Measurements from ENCODE around the gene PLCB2. TPM values are rescaled to one million over a fixed set of nuclear protein-coding genes. Genes with fewer than 3 reads are reported as not detected.

The PLCB2 gene
- total and polyA plus RNA-seq, 2 donors (not counting 3 experiments of a cell fraction or from before 2014, with no cell fraction given), result 1.5 to 1.6 TPM

DNA sequence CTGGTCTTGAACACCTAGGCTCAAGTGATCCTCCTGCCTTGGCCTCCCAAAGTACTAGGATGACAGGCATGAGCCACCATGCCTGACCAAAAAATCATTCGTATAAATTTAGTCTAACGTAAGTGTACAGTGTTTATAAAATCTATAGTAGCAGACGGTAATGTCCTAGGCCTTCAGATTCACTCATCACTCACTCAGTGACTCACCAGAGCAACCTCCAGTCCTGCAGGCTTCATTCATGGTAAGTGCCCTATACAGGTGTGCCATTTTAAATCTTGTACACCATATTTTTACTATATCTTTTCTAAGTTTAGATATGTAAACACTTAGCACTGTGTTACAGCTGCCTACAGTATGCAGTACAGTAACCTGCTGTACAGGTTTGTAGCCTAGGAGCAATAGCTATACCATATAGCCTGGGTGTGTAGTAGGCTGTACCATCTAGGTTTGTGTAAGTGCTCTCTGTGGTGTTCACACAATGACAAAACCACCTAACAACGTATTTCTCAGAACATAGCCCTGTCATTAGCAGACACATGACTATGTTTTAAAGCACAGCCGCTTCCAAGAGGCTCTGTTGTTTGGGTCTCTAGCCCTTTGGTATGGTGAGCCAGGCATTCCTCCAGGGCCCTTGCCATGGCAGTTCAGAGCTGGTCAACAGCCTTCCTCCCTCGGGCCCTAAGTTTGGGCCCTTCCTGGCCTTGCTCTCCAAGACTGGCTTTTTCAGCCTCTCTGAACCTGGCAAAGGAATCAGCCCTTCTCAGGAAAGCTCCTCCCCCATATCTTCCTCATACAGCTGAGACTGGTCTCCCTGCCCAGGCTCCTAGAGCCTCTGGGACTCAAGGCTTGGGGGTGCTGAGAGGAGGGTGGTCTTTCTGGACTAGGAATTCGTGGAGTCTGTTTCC, 34.9 kb upstream of the PLCB2 start:
- DNase-seq (ENCODE audit: low read depth, low spot score) (peak; percentile 15), FAIRE-seq (peak; percentile 53)
- Histone ChIP-seq H3K36me3 (ENCODE audit: control insufficient read depth in 2 of 2, extremely low read depth in 1 of 2, insufficient read depth in 2 of 2, low read length in 2 of 2) (no peaks in the 10 kb centered on the region), H3K9me1 (replicated peaks; ENCODE audit: control insufficient read depth, extremely low read depth, insufficient read depth, low read length) (no peaks in the 10 kb centered on the region), H3K79me2 (ENCODE audit: control insufficient read depth, insufficient read depth, low read length) (peaks cover 11% of the 10 kb centered on the region), H3K4me3 (replicated peaks in 1 of 3; ENCODE audit: insufficient read depth in 1 of 3, low read depth in 1 of 3, low read length in 3 of 3) (no peak overlapping the region), H3K4me1 (ENCODE audit: control insufficient read depth, extremely low read depth, insufficient read depth, low read length) (peaks cover 62% of the 10 kb centered on the region), H4K20me1 (replicated peaks; ENCODE audit: control insufficient read depth, extremely low read depth, insufficient read depth, low read length) (no peaks in the 10 kb centered on the region), H3K27me3 (ENCODE audit: control insufficient read depth in 2 of 2, insufficient read depth in 2 of 2, low read length in 2 of 2) (no peaks in the 10 kb centered on the region), H3K27ac (ENCODE audit: insufficient read depth, low read depth, low read length) (peak overlapping the region; percentile 96), H3K4me2 (ENCODE audit: insufficient read depth, low read length) (peak overlapping the region; percentile 50), H3K9ac (replicated peaks; ENCODE audit: extremely low read depth, insufficient read depth, low read length) (peak overlapping the region; percentile 58), H2AFZ (ENCODE audit: low read depth, low read length) (peak overlapping the region; percentile 6), H3K9me3 (replicated peaks; ENCODE audit: control insufficient read depth, insufficient read depth, low read length) (no peaks in the 10 kb centered on the region)
- no TSS peak for BruUV-seq (replicated peaks)
- ChIA-PET POLR2A (interaction anchor here (1.2 kb wide), 1 partner anchor 14 kb away, joined by 3 read pairs; no protein-coding TSS in a partner anchor), CTCF (interaction anchor here (0.6 to 9.1 kb wide), 14 partner anchors 9 to 125 kb away, joined by 3 to 287 read pairs (median 18); partner anchors contain the start of genes DISP2 and INAFM2)
- intact Hi-C loops (cut with micrococcal nuclease) (loop anchor here (1.0 kb wide), 3 partner anchors 21 to 80 kb away; no protein-coding TSS in a partner anchor), dilution Hi-C loops (cut with MboI; ENCODE audit: extremely low pct_ligation_motif_present, low sequenced_read_pairs) (no loop called here)
- no peak for TF ChIP-seq POLR2AphosphoS5 (IDR thresholded peaks at IDR 0.05; ENCODE audit: insufficient read depth, low read depth, low read length)
- no peak for TF ChIP-seq FOS (IDR thresholded peaks at IDR 0.05; ENCODE audit: borderline replicate concordance, insufficient read depth, low read length)
- no peak for TF ChIP-seq MYC (IDR thresholded peaks at IDR 0.05; ENCODE audit: low read depth, low read length)
- TF ChIP-seq POLR2A (IDR thresholded peaks at IDR 0.05; ENCODE audit: low read depth, low read length), result no peak
- TF ChIP-seq, protein P1, sequence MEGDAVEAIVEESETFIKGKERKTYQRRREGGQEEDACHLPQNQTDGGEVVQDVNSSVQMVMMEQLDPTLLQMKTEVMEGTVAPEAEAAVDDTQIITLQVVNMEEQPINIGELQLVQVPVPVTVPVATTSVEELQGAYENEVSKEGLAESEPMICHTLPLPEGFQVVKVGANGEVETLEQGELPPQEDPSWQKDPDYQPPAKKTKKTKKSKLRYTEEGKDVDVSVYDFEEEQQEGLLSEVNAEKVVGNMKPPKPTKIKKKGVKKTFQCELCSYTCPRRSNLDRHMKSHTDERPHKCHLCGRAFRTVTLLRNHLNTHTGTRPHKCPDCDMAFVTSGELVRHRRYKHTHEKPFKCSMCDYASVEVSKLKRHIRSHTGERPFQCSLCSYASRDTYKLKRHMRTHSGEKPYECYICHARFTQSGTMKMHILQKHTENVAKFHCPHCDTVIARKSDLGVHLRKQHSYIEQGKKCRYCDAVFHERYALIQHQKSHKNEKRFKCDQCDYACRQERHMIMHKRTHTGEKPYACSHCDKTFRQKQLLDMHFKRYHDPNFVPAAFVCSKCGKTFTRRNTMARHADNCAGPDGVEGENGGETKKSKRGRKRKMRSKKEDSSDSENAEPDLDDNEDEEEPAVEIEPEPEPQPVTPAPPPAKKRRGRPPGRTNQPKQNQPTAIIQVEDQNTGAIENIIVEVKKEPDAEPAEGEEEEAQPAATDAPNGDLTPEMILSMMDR (IDR thresholded peaks at IDR 0.05; ENCODE audit: extremely low read depth in 1 of 2, insufficient read depth in 1 of 2, low read depth in 1 of 2, low read length in 2 of 2), result no peak
- TF ChIP-seq, protein P2, sequence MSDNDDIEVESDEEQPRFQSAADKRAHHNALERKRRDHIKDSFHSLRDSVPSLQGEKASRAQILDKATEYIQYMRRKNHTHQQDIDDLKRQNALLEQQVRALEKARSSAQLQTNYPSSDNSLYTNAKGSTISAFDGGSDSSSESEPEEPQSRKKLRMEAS (IDR thresholded peaks at IDR 0.05; ENCODE audit: insufficient read depth, insufficient read length), result no peak

Measured in endothelial cell of umbilical vein (primary cell).